HepG2 (cell line): Measurements from ENCODE around the gene DDRGK1. TPM values are rescaled to one million over a fixed set of nuclear protein-coding genes. Genes with fewer than 3 reads are reported as not detected.
A peak's percentile ranks its signal among the peaks of the same experiment; 100 is the strongest.

Experiments used
- ARID4A ChIP-seq: sonication (generic); formaldehyde crosslinking; IDR thresholded peaks from 2 replicates; pipeline ENCODE4 v1.5.0; 2020; ENCODE audit warnings: mild to moderate bottlenecking, missing genetic modification reagents, borderline replicate concordance
- ARID5B ChIP-seq: IDR thresholded peaks from 2 replicates; pipeline ENCODE4 v1.4.0; 2020; ENCODE audit warnings: mild to moderate bottlenecking, missing genetic modification reagents
- CCAR2 ChIP-seq: fragments of 200-400 bp; formaldehyde crosslinking; optimal IDR thresholded peaks from 2 replicates; pipeline ENCODE3; 2018; ENCODE audit warnings: low read depth, mild to moderate bottlenecking, low read length, moderate library complexity
- E2F5 ChIP-seq: sonication (generic); formaldehyde crosslinking; conservative IDR thresholded peaks from 2 replicates; pipeline ENCODE4 v1.4.0; 2020; ENCODE audit warnings: missing genetic modification reagents
- FOXK1 ChIP-seq: sonication (generic); formaldehyde crosslinking; IDR thresholded peaks from 2 replicates; pipeline ENCODE4 v1.4.0; 2020; ENCODE audit warnings: low read depth, missing genetic modification reagents, borderline replicate concordance
- SALL1 ChIP-seq: sonication (generic); formaldehyde crosslinking; IDR thresholded peaks from 2 replicates; pipeline ENCODE4 v1.8.0; 2022; ENCODE audit warnings: mild to moderate bottlenecking, missing genetic modification reagents
- ZBTB39 ChIP-seq: sonication (generic); formaldehyde crosslinking; IDR thresholded peaks from 2 replicates; pipeline ENCODE4 v1.5.0; 2020; ENCODE audit warnings: missing genetic modification reagents
- ZBTB4 ChIP-seq: sonication (generic); formaldehyde crosslinking; IDR thresholded peaks from 2 replicates; pipeline ENCODE4 v1.4.0; 2020; ENCODE audit warnings: missing genetic modification reagents, mild to moderate bottlenecking, borderline replicate concordance
- ZKSCAN8 ChIP-seq: IDR thresholded peaks from 2 replicates; pipeline ENCODE4 v1.6.1; 2016; ENCODE audit warnings: borderline replicate concordance, missing genetic modification reagents, missing compliant biosample characterization
- ZNF232 ChIP-seq: sonication (generic); formaldehyde crosslinking; IDR thresholded peaks from 2 replicates; pipeline ENCODE4 v1.4.0; 2020; ENCODE audit warnings: missing genetic modification reagents, borderline replicate concordance
- ZNF713 ChIP-seq: sonication (generic); formaldehyde crosslinking; IDR thresholded peaks from 2 replicates; pipeline ENCODE4 v1.4.0; 2020; ENCODE audit warnings: mild to moderate bottlenecking, missing genetic modification reagents
- polyA plus RNA-seq, 8 experiments: library from polyadenylated mRNA; depleted of rRNA in 3 of 8; stranded (reverse) in 7 of 8; unstranded in 1 of 8; fragments of >200 nt; fragmentation: Illumina TruSeq in 4 of 8; extraction: Trizol in 4 of 8; gene quantifications; 2 replicates each; pipeline versions ENCODE4 v1.2.1 to v1.2.3, GENCODE V29; 2011 to 2016; ENCODE audit warnings: low read depth in 4 of 8, missing spikeins in 1 of 8, mixed read lengths in 1 of 8; ENCODE audit not compliant: insufficient read depth in 1 of 8
- total RNA-seq, 5 experiments: library from RNA; depleted of rRNA; stranded (reverse); fragments of >200 nt; fragmentation: Illumina TruSeq; extraction: Trizol; gene quantifications; 2 replicates each; pipeline ENCODE4 v1.2.3, GENCODE V29; 2016; ENCODE audit warnings: low read depth in 1 of 5

The DDRGK1 gene
- total and polyA plus RNA-seq, 2 of the 13 experiments (the other 11 are each of a cell fraction or from before 2014, with no cell fraction given), result 96.7 to 149 TPM

- TF ChIP-seq ZBTB39 (CRISPR knock-in tag) (no peak), FOXK1 (CRISPR knock-in tag) (no peak), E2F5 (CRISPR knock-in tag) (no peak), ARID5B (CRISPR knock-in tag) (peak; percentile 33; the same call in 1 of the 2 replicates), SALL1 (CRISPR knock-in tag) (peak; percentile 31), ZNF713 (CRISPR knock-in tag) (no peak), ZKSCAN8 (no peak), ZNF232 (CRISPR knock-in tag) (no peak), ARID4A (CRISPR knock-in tag) (0 out of 2 replicates have a peak, but pooled peaks have one; percentile 13), ZBTB4 (CRISPR knock-in tag) (no peak), CCAR2 (no peak)
Measured at GRCh38 chr20:3162080-3162611, 42.3 kb downstream of the DDRGK1 start (continued).
